ENCODE results near the gene TOMM22.

GRCh38 chr22:38649841-38650522 lies 31.8 kb upstream of the TOMM22 start:
- TF ChIP-seq POLR2AphosphoS5 (IDR thresholded peaks at IDR 0.05) (no peak), POLR2A (IDR thresholded peaks at IDR 0.05) (no peak), CTCF (IDR thresholded peaks at IDR 0.05) (no peak)
